HG02642 (cell line): Measurements from ENCODE around the gene GFPT1.
A peak's percentile ranks its signal among the peaks of the same experiment; 100 is the strongest.

ENCODE experiments used
- ATAC-seq: cut with Tn5 transposase; IDR thresholded peaks from one replicate; pipeline ENCODE4 v1.9.1; 2021; ENCODE audit warnings: mild to moderate bottlenecking; ENCODE audit not compliant: unreplicated experiment, poor library complexity

GFPT1 gene

DNA sequence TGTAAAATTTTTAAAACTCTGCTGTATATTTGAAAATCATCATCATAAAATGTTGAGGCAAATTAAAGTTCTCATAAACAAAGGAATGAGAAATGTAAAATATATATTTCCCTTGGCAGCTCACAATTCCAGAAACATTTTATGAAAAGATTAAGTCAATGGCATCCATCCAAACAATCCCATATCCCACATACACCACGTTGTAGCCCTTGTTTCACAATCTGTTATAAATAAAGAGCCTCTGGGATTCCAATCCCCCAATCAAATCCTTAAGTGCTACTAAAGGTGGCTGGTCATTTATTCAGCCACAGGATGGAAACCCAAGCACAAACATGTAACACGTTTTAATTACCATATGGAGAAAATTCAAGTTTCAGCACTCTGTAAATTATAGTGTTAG, 51.7 kb downstream of the GFPT1 start:
- ATAC-seq = no peak

DNA sequence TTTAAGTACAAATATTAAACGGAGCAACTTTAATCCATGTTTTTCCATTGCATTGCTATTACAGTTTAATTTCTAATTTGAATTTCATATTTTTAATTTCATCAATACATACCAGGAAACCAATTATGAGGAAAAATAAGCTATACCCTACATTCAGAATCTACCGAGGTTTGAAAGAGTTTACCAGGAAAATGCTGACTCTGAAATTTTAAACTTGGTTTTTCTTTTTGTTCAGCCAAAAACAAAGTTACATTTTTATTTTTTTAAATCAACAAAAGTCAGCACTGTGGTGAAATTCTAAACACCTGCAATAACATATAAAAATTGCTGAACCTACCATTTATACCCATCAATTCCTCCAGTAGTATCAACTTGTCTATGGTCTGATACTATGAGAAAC, 53.7 kb downstream of the GFPT1 start:
- no peak for ATAC-seq

DNA sequence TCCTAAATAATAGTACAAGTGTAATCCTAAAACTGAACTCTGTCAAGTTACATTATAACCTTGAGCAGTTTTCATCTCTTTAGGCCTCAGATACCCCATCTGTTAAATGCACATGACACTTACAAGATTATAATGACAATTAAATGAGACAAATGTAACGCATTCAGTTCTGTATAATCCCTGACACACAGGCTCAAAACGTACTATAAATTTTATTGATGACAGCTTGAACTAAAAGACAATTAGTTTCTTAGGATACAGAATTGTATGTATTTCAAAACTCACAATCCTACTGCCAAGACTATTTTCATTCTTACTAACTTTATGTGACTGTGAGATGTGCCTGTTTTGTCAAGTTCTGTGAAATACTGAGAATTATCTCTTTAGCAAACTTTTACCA, 56.2 kb downstream of the GFPT1 start:
- ATAC-seq = no peak

DNA sequence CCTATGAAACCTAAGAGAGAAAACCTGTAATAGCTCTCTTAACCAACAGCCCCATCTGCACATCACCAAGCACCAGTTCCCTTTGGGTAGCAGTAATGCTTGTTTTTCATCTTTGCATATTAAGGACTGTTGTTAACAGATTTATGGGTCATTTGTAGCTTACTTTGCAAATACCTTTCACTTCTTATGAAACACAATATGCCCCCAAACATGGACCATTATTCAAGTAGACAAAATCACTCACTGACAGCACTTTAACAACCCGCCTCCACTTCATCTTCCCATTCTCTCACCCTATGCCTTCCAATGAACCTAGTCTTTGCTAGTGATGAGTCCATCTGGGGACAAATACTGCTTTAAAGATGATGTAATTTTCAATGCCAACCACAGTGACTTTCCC, 64.4 kb downstream of the GFPT1 start:
- no peak for ATAC-seq

DNA sequence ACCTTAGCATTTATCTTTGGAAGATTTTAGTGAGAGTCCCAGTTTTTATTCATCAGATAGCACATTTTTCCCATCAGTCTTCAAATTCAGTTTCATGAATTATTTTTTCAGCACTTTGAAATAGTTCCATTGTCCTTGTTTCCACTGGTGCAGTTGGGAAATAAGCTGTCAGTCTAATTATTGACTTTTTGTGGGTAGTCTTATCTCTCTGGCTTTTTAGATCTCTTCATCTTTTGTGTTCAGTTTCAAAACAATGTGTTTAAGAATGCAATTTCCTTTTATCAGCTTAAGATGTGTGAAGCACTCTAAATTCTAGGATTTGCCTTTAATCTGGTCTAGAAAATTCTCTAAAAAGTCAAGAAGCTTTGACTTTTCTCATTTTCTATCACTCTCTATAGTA, 70.5 kb downstream of the GFPT1 start:
- no peak for ATAC-seq

DNA sequence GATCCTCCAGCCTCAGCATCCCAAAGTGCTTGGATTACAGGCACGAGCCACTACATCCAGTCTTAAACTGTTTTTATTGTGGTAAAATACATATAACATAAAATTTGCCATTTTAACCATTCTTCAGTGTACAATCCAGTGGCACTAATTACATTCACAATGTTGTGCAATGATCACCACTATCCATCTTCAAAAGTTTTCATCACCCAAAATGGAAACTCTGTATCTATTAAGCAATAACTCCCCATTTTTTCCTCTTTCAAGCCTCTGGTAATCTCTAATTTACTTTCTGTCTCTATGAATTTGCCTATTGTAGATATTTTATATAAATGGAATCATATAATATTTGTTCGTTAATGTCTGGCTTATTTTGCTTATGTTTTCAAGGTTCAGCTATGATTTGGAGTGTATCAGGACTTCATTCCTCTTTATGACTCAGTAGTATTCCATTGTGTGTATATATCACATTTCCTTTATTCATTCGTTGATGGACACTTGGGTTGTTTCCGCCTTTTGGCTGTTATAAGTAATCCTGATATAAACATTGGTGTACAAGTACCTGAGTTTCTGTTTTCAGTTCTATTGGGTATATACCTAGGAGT, 71.8 kb downstream of the GFPT1 start:
- ATAC-seq = no peak

DNA sequence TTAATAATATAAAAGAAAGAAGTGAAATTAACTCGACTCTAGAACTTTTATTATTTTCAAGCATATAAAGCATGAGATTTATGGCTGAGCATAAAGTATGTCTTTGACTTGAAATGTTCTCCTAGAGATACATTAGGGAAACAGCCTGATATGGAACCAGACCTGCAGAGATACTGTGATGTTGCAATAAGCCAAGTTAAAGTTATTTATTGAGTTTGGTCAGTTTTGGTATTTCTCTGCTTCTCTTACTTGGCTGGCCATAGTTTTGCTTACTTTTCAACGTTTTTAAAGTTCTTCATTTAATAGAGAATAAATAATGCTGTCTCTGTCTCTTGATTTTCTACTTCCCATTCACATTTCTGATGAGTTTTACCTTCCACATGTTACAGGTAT, 76.0 kb downstream of the GFPT1 start:
- no peak for ATAC-seq

DNA sequence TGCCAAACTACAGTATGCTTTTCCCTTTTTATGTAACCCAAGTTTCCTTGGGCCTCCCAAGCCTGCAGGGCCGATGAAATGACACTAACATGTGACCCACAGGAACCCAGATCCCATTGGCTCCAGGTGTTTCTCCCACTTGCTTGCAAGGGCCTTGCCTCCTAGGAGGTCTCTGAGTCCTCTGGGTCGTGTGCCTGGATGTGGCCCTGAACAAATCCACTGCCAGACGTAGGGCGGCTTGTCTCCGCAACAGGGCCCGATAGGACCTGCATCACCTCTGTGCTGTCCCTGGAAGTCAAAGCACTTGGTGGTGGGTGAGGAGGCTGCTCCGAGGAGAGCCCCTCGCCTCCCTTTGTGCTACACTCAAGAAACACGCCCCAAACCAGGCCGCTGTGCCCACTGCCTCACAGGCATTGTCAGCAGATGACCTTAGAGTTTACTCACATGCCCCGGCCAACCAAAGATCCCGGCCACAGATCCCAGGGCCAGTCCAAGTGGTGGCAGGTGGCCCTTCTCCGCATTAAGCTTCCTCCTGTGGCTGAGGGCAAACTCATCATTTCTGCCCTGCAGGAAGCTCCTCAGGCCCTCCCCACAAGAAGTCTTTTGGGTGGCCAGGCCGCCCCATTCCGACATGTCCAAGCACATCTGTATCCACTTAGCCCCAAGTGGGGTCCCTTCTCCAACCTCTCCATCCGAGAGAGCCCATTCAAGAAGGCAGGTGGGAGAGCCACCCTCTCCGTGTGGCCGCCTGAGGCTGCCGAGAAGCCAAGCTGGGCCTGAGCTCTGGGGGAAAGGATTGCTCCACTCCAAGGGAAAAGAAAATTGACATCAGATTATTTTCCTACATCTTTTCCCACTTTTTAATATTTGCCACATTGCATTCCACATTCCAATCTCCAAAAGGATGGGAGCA, 76.7 kb downstream of the GFPT1 start:
- ATAC-seq = no peak

DNA sequence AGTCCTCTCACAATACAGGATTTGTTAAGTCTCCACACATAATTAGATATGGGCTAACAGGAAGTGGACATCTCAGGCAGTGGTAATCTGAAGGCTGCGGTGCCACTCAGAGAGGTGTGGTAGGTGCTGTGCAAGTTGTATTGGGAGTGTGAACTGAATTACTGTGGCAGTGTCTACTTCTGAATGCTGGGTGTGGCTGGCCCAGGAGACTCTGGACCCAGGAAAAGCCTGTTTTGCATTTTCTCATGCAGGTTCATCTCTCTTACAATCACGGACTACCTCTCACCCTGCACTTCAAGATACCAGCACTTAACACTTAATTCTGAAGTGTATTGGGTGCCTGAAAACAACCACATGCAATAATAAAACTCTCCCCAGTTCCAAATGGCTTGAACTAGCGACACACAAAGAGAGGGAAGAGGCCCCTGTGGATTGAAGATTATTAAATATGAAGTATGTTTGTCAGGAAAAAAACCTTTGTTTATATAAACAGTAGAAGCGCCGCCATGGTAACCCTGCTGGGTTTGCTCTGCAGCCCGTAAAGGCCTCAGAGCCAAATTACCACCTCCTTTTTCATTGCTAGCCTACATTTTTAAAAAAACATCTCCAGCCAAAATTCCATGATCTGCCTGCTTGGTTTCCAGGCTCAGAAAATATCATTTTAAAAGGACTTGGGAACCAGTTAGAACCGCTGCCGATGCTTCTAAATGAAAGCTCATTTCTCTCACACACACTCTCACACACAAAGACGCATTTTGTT, 77.5 kb downstream of the GFPT1 start:
- ATAC-seq = no peak

DNA sequence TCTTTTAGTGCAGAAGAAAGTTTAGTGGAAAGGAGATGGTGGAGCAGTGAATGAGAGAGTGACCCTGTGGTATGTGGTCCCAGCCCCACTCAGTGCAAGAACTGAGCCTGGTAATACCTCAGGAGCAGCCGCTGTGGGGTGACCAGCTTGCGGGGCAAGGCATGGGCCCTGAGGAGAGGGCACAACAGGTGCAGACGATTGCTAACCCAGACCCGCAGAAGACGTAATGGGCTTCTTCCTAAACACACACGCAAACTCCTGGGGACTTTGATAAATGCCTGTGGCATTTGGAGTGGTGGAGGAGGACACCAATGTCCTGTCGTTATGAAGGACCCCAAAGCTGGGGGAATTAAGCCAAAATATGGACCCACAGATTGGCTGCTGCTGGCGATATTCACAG, 78.7 kb downstream of the GFPT1 start:
- ATAC-seq = no peak

DNA sequence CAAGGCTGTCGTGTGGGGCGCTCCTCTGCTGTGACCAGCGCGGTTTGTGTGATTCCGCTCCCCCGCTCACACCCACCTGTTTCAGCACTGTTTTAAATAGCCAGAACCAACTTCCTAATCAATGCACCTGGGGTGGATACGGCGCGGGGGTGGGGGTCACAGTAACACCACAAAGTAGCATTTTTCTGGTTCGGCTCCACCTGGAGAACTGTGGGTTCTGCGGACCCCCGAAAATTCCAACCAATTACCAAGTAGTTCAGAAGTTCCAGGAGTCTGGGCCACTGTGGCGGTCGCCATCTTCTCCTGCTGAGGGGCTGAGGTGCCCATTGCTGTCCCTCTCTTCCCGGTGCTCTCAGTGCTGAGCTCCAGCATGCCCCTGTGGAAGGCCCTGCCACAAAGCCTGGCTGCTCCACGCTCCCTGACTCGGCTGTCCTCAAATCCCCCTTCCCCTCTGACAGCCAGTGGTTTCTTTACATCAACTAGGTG, 79.4 kb downstream of the GFPT1 start:
- no peak for ATAC-seq

DNA sequence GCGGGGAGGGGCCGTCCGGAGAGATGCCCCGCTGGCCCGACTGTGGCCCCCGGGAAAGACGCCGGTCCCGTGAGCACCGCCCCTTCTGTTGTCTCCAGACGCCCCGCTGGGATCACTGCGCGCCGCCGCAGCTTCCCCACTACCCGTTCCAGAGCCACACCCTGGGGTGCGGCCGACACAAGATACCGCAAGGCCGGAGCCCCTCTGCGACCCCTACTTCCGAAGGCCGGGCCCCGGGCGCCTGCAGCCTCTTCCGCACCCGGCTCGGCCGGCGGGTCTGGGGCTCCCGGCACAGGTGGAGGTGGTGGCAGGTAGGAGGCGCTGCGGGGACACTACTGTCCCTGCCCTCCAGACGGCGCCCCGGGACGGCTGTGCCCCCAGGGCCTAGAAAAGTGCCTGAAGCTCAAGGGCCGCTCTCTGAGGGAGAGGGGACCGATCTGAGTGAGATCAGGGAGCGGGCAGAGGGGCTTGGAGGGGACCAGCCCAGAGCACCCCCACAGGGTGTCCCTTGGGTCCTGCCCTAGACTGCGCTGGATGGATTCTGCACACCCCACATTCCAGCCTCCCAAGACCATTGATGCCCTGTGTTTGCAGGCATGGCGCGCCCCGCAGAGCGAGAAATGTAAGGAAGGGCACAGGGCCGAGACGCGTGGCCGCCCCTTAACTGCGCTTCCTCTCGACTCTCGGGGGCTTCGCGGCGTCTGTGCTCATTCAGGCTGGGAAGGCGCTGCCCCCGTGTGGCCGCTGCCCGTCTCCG, 80.0 kb downstream of the GFPT1 start:
- peak; percentile 79 for ATAC-seq

DNA sequence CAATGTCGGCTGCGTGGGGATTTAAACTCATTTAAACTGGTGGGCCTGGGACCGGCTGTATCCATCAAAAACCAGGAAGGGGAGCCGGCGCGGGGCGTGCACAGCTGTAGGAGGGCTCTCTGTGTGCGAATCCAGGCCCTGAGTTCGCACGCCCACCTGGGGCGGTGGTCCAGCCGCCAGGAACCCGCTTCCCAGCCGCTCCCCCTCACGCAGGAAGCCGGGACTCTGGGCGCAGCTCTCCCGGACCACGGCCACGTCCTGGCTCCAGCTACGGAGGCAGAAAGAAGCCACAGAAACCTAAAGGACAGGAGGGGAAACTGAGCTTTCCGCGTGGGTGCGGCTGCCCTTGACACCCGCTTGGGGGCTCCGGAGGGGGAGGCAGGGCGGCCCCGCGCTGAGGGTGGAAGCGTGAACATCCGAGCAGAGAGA, 80.6 kb downstream of the GFPT1 start:
- ATAC-seq = no peak

DNA sequence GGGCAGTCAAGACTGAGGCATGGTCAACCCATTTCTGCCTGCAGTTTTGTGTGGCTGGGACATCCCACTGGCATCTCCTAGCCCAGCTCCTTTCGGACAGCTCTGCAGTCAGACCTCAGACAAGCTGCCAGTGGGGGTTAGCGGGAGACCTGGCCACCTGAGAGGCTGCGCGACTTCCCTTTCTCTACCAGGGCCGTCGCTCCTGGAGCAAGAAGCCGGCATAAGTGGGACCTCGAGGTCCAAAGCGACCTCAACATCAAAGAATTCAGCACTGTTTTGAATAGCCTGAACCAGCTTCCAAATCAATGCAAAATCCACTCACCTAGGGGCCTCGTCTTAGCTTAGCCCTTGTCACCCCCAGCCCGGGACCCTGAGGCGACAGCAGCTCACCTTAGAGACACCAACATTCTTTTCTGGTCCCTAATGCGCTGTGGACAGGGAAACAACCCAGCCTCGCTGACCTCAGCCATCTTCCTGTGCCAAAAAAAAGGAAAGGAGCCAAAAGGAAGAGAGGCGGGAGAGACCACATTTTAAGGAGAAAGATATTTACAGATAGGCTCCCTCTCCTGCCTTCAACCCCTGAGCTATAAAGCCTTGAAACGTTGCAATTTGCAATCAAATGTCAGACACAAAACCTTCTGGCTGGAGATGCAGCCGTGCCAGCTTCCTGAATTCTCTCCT, 81.2 kb downstream of the GFPT1 start:
- no peak for ATAC-seq

DNA sequence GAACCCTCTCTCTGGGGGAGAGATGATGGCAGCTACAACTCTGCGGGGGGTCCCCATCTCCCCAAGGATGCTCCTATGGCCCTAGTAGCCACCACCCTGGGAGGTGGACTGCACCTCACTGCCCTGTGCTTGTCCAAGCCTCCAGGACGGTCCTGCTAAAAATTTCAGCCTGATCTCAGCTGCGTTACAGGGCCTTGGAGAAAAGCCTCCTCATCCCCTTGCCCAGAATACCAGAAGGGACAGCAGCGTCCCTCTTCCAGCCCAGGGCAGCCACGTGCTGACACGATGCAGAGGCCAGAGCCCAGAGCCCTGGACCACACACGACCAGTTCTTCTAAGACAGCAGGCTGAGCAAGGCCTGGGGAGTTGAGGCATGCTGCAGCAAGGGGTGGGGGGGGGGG, 81.9 kb downstream of the GFPT1 start:
- no peak for ATAC-seq

DNA sequence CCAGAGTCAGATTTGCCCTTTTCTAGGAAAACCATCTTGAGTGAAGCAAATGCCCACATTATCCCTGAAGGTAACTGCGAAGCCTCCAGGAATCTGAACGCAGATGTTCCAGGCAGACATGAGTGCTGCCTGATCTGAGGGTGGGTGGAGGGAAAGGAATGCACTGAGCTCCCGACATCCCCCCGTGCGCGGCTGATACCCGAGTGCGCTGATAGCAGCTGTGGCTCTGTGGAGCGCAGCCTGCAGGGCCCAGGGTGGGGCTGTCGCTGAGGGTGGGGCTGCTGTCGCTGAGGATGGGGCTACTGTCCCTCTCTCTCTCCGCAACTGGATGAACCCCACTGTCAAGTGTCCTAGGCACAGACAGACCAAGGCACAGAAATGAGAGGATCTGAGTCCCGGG, 82.4 kb downstream of the GFPT1 start:
- ATAC-seq = no peak

DNA sequence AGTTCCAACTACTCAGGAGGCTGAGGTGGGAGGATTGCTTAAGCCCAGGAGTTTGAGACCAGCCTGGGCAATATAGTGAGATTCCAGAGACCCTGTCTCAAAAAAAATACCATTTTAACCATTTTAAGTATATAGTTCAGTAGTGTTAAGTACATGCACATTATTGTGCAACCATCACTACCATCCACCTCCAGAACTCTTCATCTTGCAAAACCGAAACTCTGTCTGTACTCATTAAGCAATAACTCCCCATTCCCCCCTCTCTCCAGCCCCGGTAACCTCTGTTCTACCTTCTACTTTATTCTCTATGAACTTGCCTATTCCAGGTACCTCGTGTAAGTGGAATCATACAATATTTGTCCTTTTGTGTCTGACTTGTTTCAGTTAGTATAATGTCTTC, 86.4 kb downstream of the GFPT1 start:
- no peak for ATAC-seq

DNA sequence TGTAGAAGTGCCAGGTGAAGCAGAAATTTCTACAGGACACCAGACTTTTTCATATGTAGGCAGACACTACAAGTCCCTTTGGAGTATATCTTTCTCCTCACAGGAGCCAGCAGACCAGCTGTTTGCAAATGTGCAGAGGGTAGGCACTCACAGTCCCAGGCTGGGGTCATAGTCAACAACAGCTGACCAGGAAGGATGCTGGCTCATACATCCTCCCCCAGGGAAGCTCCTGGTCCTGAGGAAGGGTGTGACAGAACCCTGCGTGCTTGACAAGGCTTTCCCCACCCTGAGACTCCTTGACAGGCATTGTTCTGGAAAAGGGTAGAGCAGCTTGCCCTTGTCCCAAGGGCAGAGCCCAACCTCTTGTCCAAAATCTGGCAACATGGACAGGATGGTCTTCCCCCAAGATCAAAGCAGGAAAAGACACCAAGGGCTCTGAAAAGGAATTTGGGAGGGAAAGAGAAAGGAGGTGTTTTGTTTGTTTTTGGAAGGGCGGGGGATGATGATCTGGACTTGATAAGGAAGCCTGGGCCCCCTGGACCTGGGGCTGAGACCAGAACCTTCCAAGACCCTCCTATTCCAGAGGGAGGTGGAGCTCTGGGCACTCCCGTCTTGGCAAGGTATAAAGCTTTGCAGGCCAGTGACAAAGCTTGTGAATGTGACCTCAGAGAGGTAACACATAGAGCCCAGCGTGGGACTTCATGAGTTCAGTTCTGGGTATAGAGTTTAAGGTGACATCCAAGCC, 87.1 kb downstream of the GFPT1 start:
- ATAC-seq = no peak

DNA sequence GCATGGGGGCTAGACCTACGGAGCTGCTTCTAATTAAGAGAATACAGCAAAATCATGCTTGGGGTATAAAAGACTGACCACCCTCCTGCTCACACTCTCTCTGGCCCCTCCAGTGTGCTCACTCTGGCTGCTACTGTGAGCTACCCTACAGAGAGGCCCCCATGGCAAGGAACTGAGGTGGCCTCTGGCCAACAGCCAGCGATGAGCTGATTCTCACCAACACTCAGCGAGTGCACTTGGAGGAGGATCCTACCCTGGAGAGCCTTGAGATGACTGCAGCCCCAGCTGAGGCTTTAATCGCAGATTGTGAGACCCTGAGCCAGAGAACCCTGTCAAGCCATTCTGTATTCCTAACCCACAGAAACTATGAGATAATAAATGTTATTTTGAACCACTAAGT, 88.2 kb downstream of the GFPT1 start:
- no peak for ATAC-seq
